Stimulated activated CD8-positive, alpha-beta memory T cell treated with anti-CD3 and anti-CD28 coated beads, Interleukin-4, amount 100 ng/mL, for 24 hours (primary cell): ENCODE measurements around the gene SRCAP.

Experiments used
- DNase-seq: peaks from one replicate; pipeline ENCODE4 v3.0.0-alpha.2; 2020; ENCODE audit warnings: low read depth

SRCAP gene

GRCh38 chr16:30777591-30778297 is 78.8 kb downstream of the SRCAP start:
- DNase-seq = no peak

- no peak for DNase-seq
Measured at GRCh38 chr16:30778549-30779244, 79.7 kb downstream of the SRCAP start.

GRCh38 chr16:30779596-30779995 is 80.6 kb downstream of the SRCAP start:
- DNase-seq = no peak

GRCh38 chr16:30780021-30780420 is 81.0 kb downstream of the SRCAP start:
- DNase-seq = no peak

GRCh38 chr16:30780549-30780948 is 81.6 kb downstream of the SRCAP start:
- DNase-seq = no peak

GRCh38 chr16:30782486-30783279 is 83.7 kb downstream of the SRCAP start:
- no peak for DNase-seq

- no peak for DNase-seq
Measured at GRCh38 chr16:30783280-30784109, 84.5 kb downstream of the SRCAP start.

- DNase-seq = no peak
Measured at GRCh38 chr16:30784215-30784614, 85.2 kb downstream of the SRCAP start.

GRCh38 chr16:30785126-30786106 is 86.4 kb downstream of the SRCAP start:
- no peak for DNase-seq

- no peak for DNase-seq
Measured at GRCh38 chr16:30786115-30786935, 87.4 kb downstream of the SRCAP start.

- no peak for DNase-seq
Measured at GRCh38 chr16:30786936-30787612, 88.1 kb downstream of the SRCAP start, which contains the start of gene ZNF629. TSS of gene ZNF629 (minus strand) at chr16:30787205. CDS start at chr16:30784482, 2,723 bp downstream.

- DNase-seq = no peak
Measured at GRCh38 chr16:30787613-30788378, 88.8 kb downstream of the SRCAP start.
